Heart right ventricle (tissue), 16 donors: ENCODE results near the gene DUOX2. TPM values are rescaled to one million over a fixed set of nuclear protein-coding genes. Genes with fewer than 3 reads are reported as not detected.

Source experiments
- ATAC-seq, 8 donors: fragments of 200-7000 bp; cut with Tn5 transposase; one replicate each; pipeline ENCODE4 v1.9.1; 2020; ENCODE audit warnings: mild to moderate bottlenecking in 8 of 8, moderate library complexity in 8 of 8, moderate number of reproducible peaks in 1 of 8
- DNase-seq, 2 donors: peaks; one replicate each; pipeline ENCODE4 v3.0.0-alpha.2; 2020
- H3K27ac ChIP-seq, 10 donors: fragments of 200-600 bp; sonication (generic) in 2 of 10; one replicate each; pipeline versions ENCODE4 v1.5.0 to v1.8.0; 2020 to 2022; ENCODE audit warnings: mild to moderate bottlenecking in 3 of 10
- H3K27me3 ChIP-seq, 7 donors: fragments of 200-600 bp; one replicate each; pipeline ENCODE4 v1.8.0; 2021 to 2022; ENCODE audit warnings: mild to moderate bottlenecking in 2 of 7
- H3K36me3 ChIP-seq, 9 donors: fragments of 200-600 bp; sonication (generic) in 1 of 9; one replicate each; pipeline versions ENCODE4 v1.5.0 to v1.8.0; 2020 to 2022; ENCODE audit warnings: mild to moderate bottlenecking in 2 of 9
- H3K4me1 ChIP-seq, 9 donors: fragments of 200-600 bp; sonication (generic) in 1 of 9; one replicate each; pipeline versions ENCODE4 v1.5.0 to v1.8.0; 2020 to 2022; ENCODE audit warnings: mild to moderate bottlenecking in 4 of 9
- H3K4me3 ChIP-seq, 10 donors: fragments of 200-600 bp; sonication (generic) in 2 of 10; one replicate each; pipeline versions ENCODE4 v1.5.0 to v1.8.0; 2020 to 2022; ENCODE audit warnings: mild to moderate bottlenecking in 7 of 10, moderate library complexity in 2 of 10
- H3K9me3 ChIP-seq, 11 donors: fragments of 200-600 bp in 10 of 11; sonication (generic) in 2 of 11; one replicate each; pipeline versions ENCODE4 v1.5.0 to v1.8.0; 2013 to 2022; ENCODE audit warnings: mild to moderate bottlenecking in 2 of 11, control low read depth in 1 of 11, moderate library complexity in 1 of 11
- CTCF ChIP-seq, 9 donors: fragments of 200-600 bp; sonication (generic) in 2 of 9; IDR thresholded peaks; one replicate each; pipeline versions ENCODE4 v1.5.0 to v1.8.0; 2021 to 2022; ENCODE audit warnings: antibody characterized with exemption in 9 of 9, mild to moderate bottlenecking in 5 of 9, moderate library complexity in 1 of 9
- WGBS, 2 donors: extraction: QIAGEN DNeasy Blood & Tissue Kit; methylation state at CpG; one replicate each; pipeline ENCODE4 v1.1.7; 2013; ENCODE audit warnings: inconsistent platforms in 1 of 2; 5-methylcytosine and 5-hydroxymethylcytosine counted together
- intact Hi-C, 10 donors: fragments of 100-400 bp; cut with DNase I; formaldehyde crosslinking; loops; one replicate each; pipeline versions ENCODE4 v1.11.1 to v1.14.2; 2022
- polyA plus RNA-seq, 2 donors: library from polyadenylated mRNA; stranded (reverse); fragments of 200-250 nt; gene quantifications; one replicate each; pipeline ENCODE4 v1.2.3, GENCODE V29; 2013
- total RNA-seq, 10 donors: library from RNA; stranded (reverse); fragmentation: NEBNext Ultra II Directional in 3 of 10; extraction: Animal tissue kit (Norgen Biotek cat#: 25700) in 3 of 10; gene quantifications; one replicate each; pipeline versions ENCODE4 v1.2.1 to v1.2.4, GENCODE V29; 2021 to 2023
- donor health status: Arrhythmogenic right ventricular cardiomyopathy.
- donor health status: ischemic (EF 13 %, LVEDD 7.1; RV severe dilation, severe dysfunction).
- donor health status: healthy with polysubstance abuse.
- donor health status: DM: no; HTN: yes; CAD: no.
- donor health status: DM: no; HTN: no; CAD: no.
- donor health status: ischemic (EF 25% LVEDD 6.9; RV normal size, moderate dysfunction).
- donor health status: ischemic (EF 25% LVEDD 5.7; RV mildly dilated, moderate dysfunction).
- donor health status: healthy.
- donor health status: DM: yes; HTN: yes; CAD: no.
- donor health status: Ischemic cardiomyopathy.
- donor health status: ischemic (EF 35%, LVEDD 5.7; RV mildly dilated, moderate dysfunction).
- donor health status: nonischemic (EF 11% LVEDD 7.7; RV severe dilation, severe dysfunction).
- donor health status: DM: yes; HTN: yes; CAD: no.
- donor health status: PGD.
- donor health status: ischemic (EF 29% LVEDD 5.4; RV normal size, mild dysfunction).
- donor health status: nonischemic (EF 23%, LVEDD 6.1; RV moderate dilation, normal function).

The DUOX2 gene
- total and polyA plus RNA-seq, 12 donors = 0.03 to 0.73 (median 0.15) TPM; not detected in 1

- Histone ChIP-seq H3K27me3 (peaks cover under 1 to 75% (median 54%) of the 10 kb centered on the region in 7 donors), H3K27ac (no peak overlapping the region), H3K36me3 (no peaks in the 10 kb centered on the region), H3K9me3 (no peaks in the 10 kb centered on the region), H3K4me1 (peaks cover 0 to 13% (median 8%) of the 10 kb centered on the region in 9 donors), H3K4me3 (peak overlapping the region in 4 of 10 donors; percentile 6 to 19 (median 8))
- peak in 1 of 2 donors; percentile 35 for DNase-seq
- intact Hi-C loops = no loop called here
- TF ChIP-seq CTCF (IDR thresholded peaks at IDR 0.05) = peak in 5 of 9 donors; percentile 17 to 43 (median 27)
- 7% methylated on average over 52 to 56 of the region's 57 CpGs for WGBS, 2 donors
- ATAC-seq = peak in 7 of 8 donors; percentile 34 to 63 (median 48)
Observed at GRCh38 chr15:45134682-45135604, 21.0 kb upstream of the DUOX2 start.

GRCh38 chr15:45134046-45134445 is 20.1 kb upstream of the DUOX2 start:
- no peak for TF ChIP-seq CTCF (IDR thresholded peaks at IDR 0.05)
- ATAC-seq = no peak
- intact Hi-C loops = no loop called here
- Histone ChIP-seq H3K9me3 (no peaks in the 10 kb centered on the region), H3K4me3 (no peak overlapping the region), H3K36me3 (no peaks in the 10 kb centered on the region), H3K4me1 (peaks cover 0 to 22% (median 15%) of the 10 kb centered on the region in 9 donors), H3K27me3 (peaks cover 5 to 84% (median 61%) of the 10 kb centered on the region in 7 donors), H3K27ac (no peak overlapping the region)
- 88 to 90% methylated on average over 7 of the region's 7 CpGs for WGBS, 2 donors
- no peak for DNase-seq

- DNase-seq = no peak
- intact Hi-C loops = no loop called here
- Histone ChIP-seq H3K27ac (no peak overlapping the region), H3K36me3 (no peaks in the 10 kb centered on the region), H3K4me1 (peaks cover 0 to 23% (median 18%) of the 10 kb centered on the region in 9 donors), H3K4me3 (no peak overlapping the region), H3K27me3 (peaks cover 5 to 89% (median 64%) of the 10 kb centered on the region in 7 donors), H3K9me3 (no peaks in the 10 kb centered on the region)
- WGBS, 2 donors = 72% methylated on average over 5 of the region's 5 CpGs
- no peak for TF ChIP-seq CTCF (IDR thresholded peaks at IDR 0.05)
- ATAC-seq = no peak
Observed at GRCh38 chr15:45133561-45133920, 19.6 kb upstream of the DUOX2 start.

GRCh38 chr15:45132844-45133560 is 19.0 kb upstream of the DUOX2 start:
- WGBS, 2 donors = 72% methylated on average over 3 of the region's 3 CpGs
- Histone ChIP-seq H3K27ac (no peak overlapping the region), H3K27me3 (peaks cover 5 to 94% (median 69%) of the 10 kb centered on the region in 7 donors), H3K4me1 (peaks cover 0 to 23% (median 18%) of the 10 kb centered on the region in 9 donors), H3K36me3 (no peaks in the 10 kb centered on the region), H3K9me3 (no peaks in the 10 kb centered on the region), H3K4me3 (no peak overlapping the region)
- no peak for TF ChIP-seq CTCF (IDR thresholded peaks at IDR 0.05)
- no peak for DNase-seq
- no peak for ATAC-seq
- intact Hi-C loops = no loop called here
